Erythroblast (primary cell): ENCODE data around the gene E2F2.

Source experiments
- GATA1 ChIP-seq: IDR thresholded peaks from 2 replicates; pipeline ENCODE4 v1.6.1; 2011; ENCODE audit warnings: low read depth, mild to moderate bottlenecking, control low read depth, low read length, moderate library complexity
- POLR2A ChIP-seq: IDR thresholded peaks from 2 replicates; pipeline ENCODE4 v1.6.1; 2011; ENCODE audit warnings: mild to moderate bottlenecking, low read length

- TF ChIP-seq POLR2A (no peak), GATA1 (no peak)
Observed at GRCh38 chr1:23481904-23482303, 49.1 kb downstream of the E2F2 start.
